ENCODE measurements around the gene ARHGAP40.
"Not testable (repeated sequence)": the region's sequence is repeated elsewhere in the genome, so short reads cannot be mapped to it uniquely, and the experiment has no call there.

ARHGAP40 gene

GRCh38 chr20:38586181-38586525 is 15.5 kb upstream of the ARHGAP40 start:
- H3K27ac ChIP-seq (ENCODE audit: low read depth, low read length): no peak overlapping the region
- no peak overlapping the region for H3K9ac ChIP-seq (ENCODE audit: low read length in 5 of 5)
- peaks cover 2 to 29% (median 15%) of the 10 kb centered on the region in 5 donors for H3K27me3 ChIP-seq (ENCODE audit: control insufficient read depth in 5 of 5, insufficient read depth in 4 of 5, low read length in 5 of 5)
- H3K4me3 ChIP-seq (ENCODE audit: low read depth in 1 of 5, low read length in 5 of 5): no peak overlapping the region
- H3K9me3 ChIP-seq (ENCODE audit: control insufficient read depth in 5 of 5, low read length in 5 of 5): no peaks in the 10 kb centered on the region
- no peaks in the 10 kb centered on the region for H3K36me3 ChIP-seq (ENCODE audit: control insufficient read depth in 5 of 5, insufficient read depth in 5 of 5, low read length in 5 of 5)
- peaks cover 0 to 5% (median 2%) of the 10 kb centered on the region in 5 donors for H3K4me1 ChIP-seq (ENCODE audit: control insufficient read depth in 5 of 5, insufficient read depth in 5 of 5, low read length in 5 of 5)

- H3K9me3 ChIP-seq (ENCODE audit: control insufficient read depth in 5 of 5, low read length in 5 of 5): no peaks in the 10 kb centered on the region
- H3K36me3 ChIP-seq (ENCODE audit: control insufficient read depth in 5 of 5, insufficient read depth in 5 of 5, low read length in 5 of 5): no peaks in the 10 kb centered on the region
- H3K27ac ChIP-seq (ENCODE audit: low read depth, low read length): no peak overlapping the region
- H3K27me3 ChIP-seq (ENCODE audit: control insufficient read depth in 5 of 5, insufficient read depth in 4 of 5, low read length in 5 of 5): peaks cover 11 to 31% (median 21%) of the 10 kb centered on the region in 5 donors
- H3K9ac ChIP-seq (ENCODE audit: low read length in 5 of 5): no peak overlapping the region
- no peak overlapping the region for H3K4me3 ChIP-seq (ENCODE audit: low read depth in 1 of 5, low read length in 5 of 5)
- H3K4me1 ChIP-seq (ENCODE audit: control insufficient read depth in 5 of 5, insufficient read depth in 5 of 5, low read length in 5 of 5): no peaks in the 10 kb centered on the region
Observed at GRCh38 chr20:38588303-38588702, 13.3 kb upstream of the ARHGAP40 start.

GRCh38 chr20:38589351-38589750 is 12.3 kb upstream of the ARHGAP40 start:
- Histone ChIP-seq H3K9ac (ENCODE audit: low read length in 5 of 5) (no peak overlapping the region), H3K4me1 (ENCODE audit: control insufficient read depth in 5 of 5, insufficient read depth in 5 of 5, low read length in 5 of 5) (no peaks in the 10 kb centered on the region), H3K27ac (ENCODE audit: low read depth, low read length) (no peak overlapping the region), H3K9me3 (ENCODE audit: control insufficient read depth in 5 of 5, low read length in 5 of 5) (no peaks in the 10 kb centered on the region), H3K36me3 (ENCODE audit: control insufficient read depth in 5 of 5, insufficient read depth in 5 of 5, low read length in 5 of 5) (no peaks in the 10 kb centered on the region), H3K4me3 (ENCODE audit: low read depth in 1 of 5, low read length in 5 of 5) (no peak overlapping the region), H3K27me3 (ENCODE audit: control insufficient read depth in 5 of 5, insufficient read depth in 4 of 5, low read length in 5 of 5) (peaks cover 11 to 27% (median 17%) of the 10 kb centered on the region in 5 donors)

DNA sequence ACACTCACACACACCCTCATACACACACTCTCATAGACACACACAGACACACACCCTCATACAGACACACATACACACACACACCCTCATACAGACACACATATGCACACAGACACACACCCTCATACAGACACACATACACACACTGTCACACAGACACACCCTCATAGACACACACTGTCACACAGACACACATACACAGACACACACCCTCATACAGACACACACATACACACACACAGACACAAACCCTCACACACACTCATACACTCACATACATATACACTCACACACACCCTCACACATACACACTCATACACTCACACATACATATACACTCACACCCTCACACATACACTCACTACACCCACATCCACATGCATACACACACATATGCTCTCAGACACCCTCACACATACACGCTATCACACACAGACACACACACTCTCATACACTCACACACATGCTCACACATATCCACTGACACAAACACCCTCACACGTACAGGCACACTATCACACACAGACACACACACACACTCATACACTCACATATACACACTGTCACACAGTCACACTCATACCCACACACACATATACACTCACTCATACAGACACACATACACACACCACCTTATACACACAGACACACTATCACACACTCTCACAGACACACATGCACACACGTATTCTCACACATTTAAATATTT is 11.5 kb upstream of the ARHGAP40 start:
- Histone ChIP-seq H3K9me3 (ENCODE audit: control insufficient read depth in 5 of 5, low read length in 5 of 5) (no peaks in the 10 kb centered on the region), H3K9ac (ENCODE audit: low read length in 5 of 5) (no peak overlapping the region), H3K4me1 (ENCODE audit: control insufficient read depth in 5 of 5, insufficient read depth in 5 of 5, low read length in 5 of 5) (no peaks in the 10 kb centered on the region), H3K36me3 (ENCODE audit: control insufficient read depth in 5 of 5, insufficient read depth in 5 of 5, low read length in 5 of 5) (no peaks in the 10 kb centered on the region), H3K4me3 (ENCODE audit: low read depth in 1 of 5, low read length in 5 of 5) (no peak overlapping the region), H3K27me3 (ENCODE audit: control insufficient read depth in 5 of 5, insufficient read depth in 4 of 5, low read length in 5 of 5) (peaks cover 11 to 25% (median 17%) of the 10 kb centered on the region in 5 donors), H3K27ac (ENCODE audit: low read depth, low read length) (no peak overlapping the region)

GRCh38 chr20:38590676-38591473 is 10.7 kb upstream of the ARHGAP40 start:
- Histone ChIP-seq H3K36me3 (ENCODE audit: control insufficient read depth in 5 of 5, insufficient read depth in 5 of 5, low read length in 5 of 5) (no peaks in the 10 kb centered on the region), H3K27ac (ENCODE audit: low read depth, low read length) (no peak overlapping the region), H3K9me3 (ENCODE audit: control insufficient read depth in 5 of 5, low read length in 5 of 5) (no peaks in the 10 kb centered on the region), H3K9ac (ENCODE audit: low read length in 5 of 5) (no peak overlapping the region), H3K4me1 (ENCODE audit: control insufficient read depth in 5 of 5, insufficient read depth in 5 of 5, low read length in 5 of 5) (no peaks in the 10 kb centered on the region), H3K4me3 (ENCODE audit: low read depth in 1 of 5, low read length in 5 of 5) (no peak overlapping the region), H3K27me3 (ENCODE audit: control insufficient read depth in 5 of 5, insufficient read depth in 4 of 5, low read length in 5 of 5) (peaks cover 6 to 20% (median 17%) of the 10 kb centered on the region in 5 donors)

- H3K9me3 ChIP-seq (ENCODE audit: control insufficient read depth in 5 of 5, low read length in 5 of 5): no peaks in the 10 kb centered on the region
- no peak overlapping the region for H3K4me3 ChIP-seq (ENCODE audit: low read depth in 1 of 5, low read length in 5 of 5)
- no peak overlapping the region for H3K9ac ChIP-seq (ENCODE audit: low read length in 5 of 5)
- no peak overlapping the region for H3K27ac ChIP-seq (ENCODE audit: low read depth, low read length)
- no peaks in the 10 kb centered on the region for H3K4me1 ChIP-seq (ENCODE audit: control insufficient read depth in 5 of 5, insufficient read depth in 5 of 5, low read length in 5 of 5)
- H3K27me3 ChIP-seq (ENCODE audit: control insufficient read depth in 5 of 5, insufficient read depth in 4 of 5, low read length in 5 of 5): peaks cover 5 to 17% (median 14%) of the 10 kb centered on the region in 5 donors
- no peaks in the 10 kb centered on the region for H3K36me3 ChIP-seq (ENCODE audit: control insufficient read depth in 5 of 5, insufficient read depth in 5 of 5, low read length in 5 of 5)
Observed at GRCh38 chr20:38591474-38592410, 9.9 kb upstream of the ARHGAP40 start.

- not testable (repeated sequence) for H3K27ac ChIP-seq (ENCODE audit: low read depth, low read length); H3K4me1 ChIP-seq (ENCODE audit: control insufficient read depth in 5 of 5, insufficient read depth in 5 of 5, low read length in 5 of 5); H3K9ac ChIP-seq (ENCODE audit: low read length in 5 of 5); H3K9me3 ChIP-seq (ENCODE audit: control insufficient read depth in 5 of 5, low read length in 5 of 5); H3K36me3 ChIP-seq (ENCODE audit: control insufficient read depth in 5 of 5, insufficient read depth in 5 of 5, low read length in 5 of 5); H3K4me3 ChIP-seq (ENCODE audit: low read depth in 1 of 5, low read length in 5 of 5)
- H3K27me3 ChIP-seq (ENCODE audit: control insufficient read depth in 5 of 5, insufficient read depth in 4 of 5, low read length in 5 of 5): peaks cover 5 to 17% (median 14%) of the 10 kb centered on the region in 5 donors
Observed at GRCh38 chr20:38592411-38592790, 9.2 kb upstream of the ARHGAP40 start.

DNA sequence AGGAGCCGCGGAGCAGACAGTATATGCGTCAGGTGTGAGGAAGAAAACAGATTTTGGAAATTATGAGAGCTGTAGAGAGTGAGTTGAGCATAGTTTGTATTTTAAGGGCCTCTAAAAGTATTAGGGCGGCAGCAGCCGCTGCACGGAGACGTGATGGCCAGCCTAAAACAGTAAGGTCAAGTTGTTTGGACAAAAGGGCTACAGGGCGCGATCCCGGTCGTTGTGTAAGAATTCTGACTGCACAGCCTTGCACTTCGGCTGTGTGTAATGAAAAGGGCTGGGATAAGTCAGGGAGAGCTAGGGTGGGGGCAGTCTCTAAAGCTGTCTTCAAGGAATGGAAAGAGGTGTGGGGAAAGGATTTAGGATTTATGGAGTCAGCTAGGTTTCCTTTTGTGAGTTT is 7.3 kb upstream of the ARHGAP40 start:
- H3K27ac ChIP-seq (ENCODE audit: low read depth, low read length); H3K9me3 ChIP-seq (ENCODE audit: control insufficient read depth in 5 of 5, low read length in 5 of 5); H3K36me3 ChIP-seq (ENCODE audit: control insufficient read depth in 5 of 5, insufficient read depth in 5 of 5, low read length in 5 of 5); H3K9ac ChIP-seq (ENCODE audit: low read length in 5 of 5); H3K4me1 ChIP-seq (ENCODE audit: control insufficient read depth in 5 of 5, insufficient read depth in 5 of 5, low read length in 5 of 5); H3K4me3 ChIP-seq (ENCODE audit: low read depth in 1 of 5, low read length in 5 of 5): not testable (repeated sequence)
- peaks cover 5 to 17% (median 16%) of the 10 kb centered on the region in 5 donors for H3K27me3 ChIP-seq (ENCODE audit: control insufficient read depth in 5 of 5, insufficient read depth in 4 of 5, low read length in 5 of 5)

- H3K27me3 ChIP-seq (ENCODE audit: control insufficient read depth in 5 of 5, insufficient read depth in 4 of 5, low read length in 5 of 5): peaks cover 11 to 24% (median 20%) of the 10 kb centered on the region in 5 donors
- H3K27ac ChIP-seq (ENCODE audit: low read depth, low read length); H3K9me3 ChIP-seq (ENCODE audit: control insufficient read depth in 5 of 5, low read length in 5 of 5); H3K9ac ChIP-seq (ENCODE audit: low read length in 5 of 5); H3K36me3 ChIP-seq (ENCODE audit: control insufficient read depth in 5 of 5, insufficient read depth in 5 of 5, low read length in 5 of 5); H3K4me1 ChIP-seq (ENCODE audit: control insufficient read depth in 5 of 5, insufficient read depth in 5 of 5, low read length in 5 of 5); H3K4me3 ChIP-seq (ENCODE audit: low read depth in 1 of 5, low read length in 5 of 5): not testable (repeated sequence)
Observed at GRCh38 chr20:38595886-38596285, 5.7 kb upstream of the ARHGAP40 start.

All from subcutaneous abdominal adipose tissue (tissue), 5 donors.